DND-41 (cell line): ENCODE data around the gene RBM23.

Source experiments
- CTCF ChIP-seq: IDR thresholded peaks from 2 replicates; pipeline ENCODE4 v1.5.1; 2012; ENCODE audit warnings: borderline replicate concordance, low read length, moderate library complexity, mild to moderate bottlenecking; ENCODE audit not compliant: poor library complexity, severe bottlenecking; ENCODE audit errors: extremely low read depth
- EZH2 ChIP-seq: IDR thresholded peaks from 3 replicates; pipeline ENCODE4 v1.6.1; 2012; ENCODE audit warnings: borderline replicate concordance, low read depth, mild to moderate bottlenecking, moderate library complexity, low read length, inconsistent platforms; ENCODE audit not compliant: severe bottlenecking

- no peak for TF ChIP-seq CTCF
- no peak for TF ChIP-seq EZH2
These were observed 52.1 kb downstream of the RBM23 start for GRCh38 chr14:22866874-22867273.
